GM18511 (cell line): ENCODE data around the gene LTBP1.
"Not testable (repeated sequence)": the region's sequence is repeated elsewhere in the genome, so short reads cannot be mapped to it uniquely, and the experiment has no call there.

ENCODE experiments used
- ATAC-seq: cut with Tn5 transposase; IDR thresholded peaks from one replicate; pipeline ENCODE4 v1.9.1; 2021; ENCODE audit warnings: mild to moderate bottlenecking, moderate library complexity; ENCODE audit not compliant: unreplicated experiment

The LTBP1 gene, protein sequence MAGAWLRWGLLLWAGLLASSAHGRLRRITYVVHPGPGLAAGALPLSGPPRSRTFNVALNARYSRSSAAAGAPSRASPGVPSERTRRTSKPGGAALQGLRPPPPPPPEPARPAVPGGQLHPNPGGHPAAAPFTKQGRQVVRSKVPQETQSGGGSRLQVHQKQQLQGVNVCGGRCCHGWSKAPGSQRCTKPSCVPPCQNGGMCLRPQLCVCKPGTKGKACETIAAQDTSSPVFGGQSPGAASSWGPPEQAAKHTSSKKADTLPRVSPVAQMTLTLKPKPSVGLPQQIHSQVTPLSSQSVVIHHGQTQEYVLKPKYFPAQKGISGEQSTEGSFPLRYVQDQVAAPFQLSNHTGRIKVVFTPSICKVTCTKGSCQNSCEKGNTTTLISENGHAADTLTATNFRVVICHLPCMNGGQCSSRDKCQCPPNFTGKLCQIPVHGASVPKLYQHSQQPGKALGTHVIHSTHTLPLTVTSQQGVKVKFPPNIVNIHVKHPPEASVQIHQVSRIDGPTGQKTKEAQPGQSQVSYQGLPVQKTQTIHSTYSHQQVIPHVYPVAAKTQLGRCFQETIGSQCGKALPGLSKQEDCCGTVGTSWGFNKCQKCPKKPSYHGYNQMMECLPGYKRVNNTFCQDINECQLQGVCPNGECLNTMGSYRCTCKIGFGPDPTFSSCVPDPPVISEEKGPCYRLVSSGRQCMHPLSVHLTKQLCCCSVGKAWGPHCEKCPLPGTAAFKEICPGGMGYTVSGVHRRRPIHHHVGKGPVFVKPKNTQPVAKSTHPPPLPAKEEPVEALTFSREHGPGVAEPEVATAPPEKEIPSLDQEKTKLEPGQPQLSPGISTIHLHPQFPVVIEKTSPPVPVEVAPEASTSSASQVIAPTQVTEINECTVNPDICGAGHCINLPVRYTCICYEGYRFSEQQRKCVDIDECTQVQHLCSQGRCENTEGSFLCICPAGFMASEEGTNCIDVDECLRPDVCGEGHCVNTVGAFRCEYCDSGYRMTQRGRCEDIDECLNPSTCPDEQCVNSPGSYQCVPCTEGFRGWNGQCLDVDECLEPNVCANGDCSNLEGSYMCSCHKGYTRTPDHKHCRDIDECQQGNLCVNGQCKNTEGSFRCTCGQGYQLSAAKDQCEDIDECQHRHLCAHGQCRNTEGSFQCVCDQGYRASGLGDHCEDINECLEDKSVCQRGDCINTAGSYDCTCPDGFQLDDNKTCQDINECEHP (N-terminal part only)

DNA sequence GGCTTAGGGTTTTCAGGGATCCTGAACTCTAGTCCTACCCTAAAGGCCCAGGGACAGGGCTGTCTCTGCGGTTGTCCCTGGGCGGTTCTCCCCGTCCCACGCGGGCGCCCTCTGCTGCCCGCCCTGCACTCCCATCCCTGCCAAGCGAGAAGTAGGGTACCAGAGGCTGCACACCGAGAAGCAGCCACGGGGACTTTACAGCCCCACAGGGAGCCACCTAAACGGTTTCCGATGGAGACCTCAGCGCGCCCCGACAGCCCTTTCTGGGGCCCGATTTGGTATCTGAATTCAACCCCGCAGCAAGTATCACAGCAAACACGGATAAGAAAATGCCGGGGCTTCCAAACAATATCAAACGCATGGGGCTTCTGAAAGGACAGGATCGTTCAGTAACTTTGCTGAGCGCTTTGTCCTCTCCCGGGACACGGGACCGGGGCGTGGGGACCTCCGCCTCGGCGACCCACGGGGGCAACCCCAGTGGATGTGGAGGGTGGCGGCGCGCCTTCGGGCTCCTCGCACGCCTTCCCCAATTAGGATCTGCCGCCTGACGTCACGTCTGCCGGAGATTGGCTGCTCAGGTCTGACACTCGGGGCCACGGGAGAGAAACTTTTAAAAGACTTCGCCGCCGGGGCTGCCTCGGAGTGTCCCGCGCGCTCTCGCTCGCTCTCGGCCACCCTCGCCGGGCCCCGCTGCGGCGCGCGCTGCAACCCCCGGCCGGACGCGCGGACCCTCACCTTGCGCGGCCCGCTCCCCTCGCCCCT is at the start of gene LTBP1:
LTBP1 (plus strand) TSS at position 640 of the 762 bp plus-strand sequence. CDS start 372 bp downstream, outside the sequence.
- ATAC-seq: peak; percentile 83

- ATAC-seq: no peak
Measured at GRCh38 chr2:32900246-32900973, 46.3 kb upstream of the LTBP1 start.

- no peak for ATAC-seq
Measured at GRCh38 chr2:32901313-32901712, 45.4 kb upstream of the LTBP1 start.

- no peak for ATAC-seq
Measured at GRCh38 chr2:32902174-32902573, 44.6 kb upstream of the LTBP1 start.

DNA sequence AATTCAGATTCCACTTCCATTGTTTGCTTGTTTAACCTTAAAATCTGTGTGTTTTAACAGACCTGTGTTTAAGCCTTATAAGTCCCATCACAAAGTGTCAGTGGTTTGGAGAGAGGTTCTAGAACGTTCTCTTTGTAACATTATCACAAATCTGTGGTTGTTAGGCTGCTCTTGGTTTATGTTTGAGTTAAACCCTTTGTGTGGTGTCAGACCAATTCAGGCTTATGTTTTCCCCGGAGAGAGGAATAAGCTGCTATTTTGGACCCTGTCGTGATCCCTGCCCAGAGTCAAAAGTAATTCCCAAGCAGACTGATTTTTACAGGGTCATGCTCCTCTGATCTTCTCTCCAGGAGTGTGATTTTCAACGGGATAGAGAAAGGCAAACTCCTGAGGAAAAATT is 43.8 kb upstream of the LTBP1 start:
- ATAC-seq: no peak

GRCh38 chr2:32904074-32904473 is 42.7 kb upstream of the LTBP1 start:
- no peak for ATAC-seq

GRCh38 chr2:32904751-32905150 is 42.0 kb upstream of the LTBP1 start:
- no peak for ATAC-seq

DNA sequence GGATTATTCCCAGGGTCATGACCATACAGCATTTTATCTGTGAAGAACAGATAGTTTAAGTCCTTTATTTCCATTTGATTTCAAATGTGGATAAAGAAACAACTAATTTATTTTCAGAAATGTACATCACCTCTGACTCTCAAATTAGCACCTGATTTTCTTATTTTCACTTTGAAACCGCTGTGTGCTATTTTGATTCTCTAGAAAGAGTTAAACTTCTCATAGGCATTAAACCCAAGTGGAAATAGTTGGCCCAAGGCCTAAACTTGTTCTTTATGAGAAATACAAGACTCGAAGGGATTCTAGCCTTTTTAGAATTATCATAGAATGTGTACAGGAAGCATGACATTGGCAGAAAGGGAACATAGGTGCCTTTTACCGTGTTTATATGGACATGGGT is 41.5 kb upstream of the LTBP1 start:
- ATAC-seq: no peak

DNA sequence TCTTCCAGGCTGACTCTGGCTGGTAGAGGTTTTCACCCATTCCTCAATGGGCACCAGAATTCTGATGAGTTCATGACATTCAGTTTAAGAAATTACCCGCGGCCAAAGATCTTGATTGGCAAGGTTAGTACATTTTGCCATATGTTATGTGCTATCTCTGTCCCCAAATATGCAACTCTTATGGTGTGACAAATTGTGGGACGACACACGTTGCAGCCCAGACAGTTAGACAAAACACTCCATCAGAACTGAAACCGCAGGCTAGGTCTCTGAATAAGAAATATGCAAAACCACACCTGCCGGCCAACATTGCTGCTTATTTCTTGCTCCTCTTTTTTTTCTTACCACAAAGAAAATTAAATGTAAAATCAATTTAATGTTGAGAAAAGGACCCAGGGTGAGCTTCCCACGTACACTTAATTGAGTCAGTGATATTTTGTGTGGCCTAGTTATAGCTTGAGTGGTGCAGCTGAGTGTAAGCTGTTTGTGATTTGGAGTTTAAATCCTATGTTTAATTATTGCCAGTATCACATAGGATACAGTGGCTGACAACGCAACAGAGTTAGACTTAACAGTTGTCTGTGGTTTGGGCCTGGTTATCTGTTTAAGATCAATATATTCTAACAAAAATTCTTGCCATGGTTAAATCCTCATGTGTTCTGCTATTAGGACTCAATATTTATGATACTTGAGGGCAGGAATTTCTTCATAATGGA is 35.7 kb upstream of the LTBP1 start:
- ATAC-seq: peak; percentile 95

GRCh38 chr2:32915694-32916093 is 31.1 kb upstream of the LTBP1 start:
- ATAC-seq: no peak

DNA sequence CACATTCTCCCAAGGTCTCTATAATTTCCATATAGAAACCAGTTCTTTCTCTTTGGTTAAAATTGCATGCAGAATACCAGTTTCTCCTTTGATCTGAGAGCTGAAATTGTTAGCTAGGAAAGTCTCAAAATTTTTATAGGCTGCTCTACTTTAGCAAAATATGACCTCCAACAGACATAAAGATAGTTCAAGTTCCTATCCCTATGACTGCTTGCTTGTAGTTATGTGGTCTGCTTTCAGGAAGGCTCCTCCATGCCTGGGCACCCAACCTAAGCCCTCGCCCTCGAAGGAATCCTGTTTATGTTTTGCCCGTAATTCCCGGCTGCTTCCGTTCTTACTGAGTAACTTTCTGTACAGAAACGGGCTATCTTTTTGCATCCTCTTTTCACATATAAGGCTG is 28.0 kb upstream of the LTBP1 start:
- ATAC-seq: no peak

DNA sequence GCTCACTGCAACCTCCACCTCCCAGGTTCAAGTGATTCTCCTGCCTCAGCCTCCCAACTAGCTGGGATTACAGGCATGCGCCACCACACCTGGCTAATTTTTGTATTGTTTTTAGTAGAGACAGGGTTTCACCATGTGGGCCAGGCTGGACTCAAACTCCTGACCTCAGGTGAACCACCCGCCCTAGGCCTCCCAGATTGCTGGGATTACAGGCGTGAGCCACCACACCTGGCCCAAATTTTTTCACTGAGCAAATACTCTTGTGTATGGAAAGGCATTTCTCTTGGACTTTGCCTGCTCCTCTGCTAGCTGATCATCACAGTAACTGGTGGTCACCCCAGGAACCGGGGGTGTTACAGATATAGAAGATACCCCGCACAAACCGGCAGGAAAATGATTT is 26.9 kb upstream of the LTBP1 start:
- ATAC-seq: not testable (repeated sequence)

GRCh38 chr2:32921486-32921885 is 25.3 kb upstream of the LTBP1 start:
- not testable (repeated sequence) for ATAC-seq

- ATAC-seq: no peak
Measured at GRCh38 chr2:32922501-32922900, 24.3 kb upstream of the LTBP1 start.

DNA sequence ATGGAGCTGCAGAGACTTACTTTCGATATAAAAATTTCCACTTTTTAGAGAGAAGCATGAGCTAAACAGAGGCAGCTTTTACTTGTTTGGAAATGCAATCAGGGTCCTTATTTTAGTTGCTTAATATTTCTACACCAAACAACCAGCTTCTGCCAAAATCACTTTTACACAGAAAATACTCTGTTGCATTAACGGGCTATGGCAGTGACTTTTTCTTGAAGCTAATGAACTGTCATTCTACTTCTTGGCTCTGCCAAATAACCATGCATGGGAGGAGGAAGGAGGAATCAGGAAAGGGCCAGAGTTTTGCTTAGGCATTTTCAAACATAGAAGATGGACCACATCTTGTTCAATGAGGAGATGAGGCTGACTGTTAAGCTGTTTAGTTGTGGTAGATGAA is 23.6 kb upstream of the LTBP1 start:
- ATAC-seq: no peak

GRCh38 chr2:32925283-32925815 is 21.4 kb upstream of the LTBP1 start:
- ATAC-seq: no peak

DNA sequence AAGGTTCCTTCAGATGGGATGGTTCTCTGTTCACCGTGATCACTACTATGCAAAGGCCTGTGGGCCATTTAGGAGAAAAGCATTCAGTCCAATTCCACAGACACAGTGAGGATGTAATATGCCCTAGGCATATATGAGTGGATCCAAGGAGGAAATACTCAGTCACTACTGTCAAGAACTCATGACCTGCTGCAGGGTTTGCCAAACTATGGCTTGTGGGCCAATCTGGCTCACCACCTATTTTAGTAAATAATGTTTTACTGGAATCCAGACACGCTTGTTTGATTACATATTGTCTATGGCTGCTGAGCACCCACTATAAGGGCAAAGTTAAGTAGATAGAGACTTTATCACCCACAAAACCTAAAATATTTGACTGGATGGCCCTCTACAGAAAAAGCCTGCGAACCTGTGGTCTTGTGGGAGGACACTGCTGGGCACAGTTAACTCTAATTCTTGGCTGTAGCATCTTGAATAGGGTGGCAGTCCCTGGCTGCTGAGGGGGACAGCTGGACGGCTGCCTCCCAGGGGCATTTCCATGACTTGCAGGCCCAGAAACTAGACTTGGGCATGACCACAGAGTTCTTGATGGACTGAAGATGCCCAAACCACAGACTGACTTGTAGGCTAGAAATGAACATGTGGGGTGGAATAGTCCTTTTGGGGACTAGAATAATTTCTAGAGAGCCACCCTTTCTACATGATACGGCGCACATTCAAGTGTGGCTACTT is 20.6 kb upstream of the LTBP1 start:
- ATAC-seq: no peak

DNA sequence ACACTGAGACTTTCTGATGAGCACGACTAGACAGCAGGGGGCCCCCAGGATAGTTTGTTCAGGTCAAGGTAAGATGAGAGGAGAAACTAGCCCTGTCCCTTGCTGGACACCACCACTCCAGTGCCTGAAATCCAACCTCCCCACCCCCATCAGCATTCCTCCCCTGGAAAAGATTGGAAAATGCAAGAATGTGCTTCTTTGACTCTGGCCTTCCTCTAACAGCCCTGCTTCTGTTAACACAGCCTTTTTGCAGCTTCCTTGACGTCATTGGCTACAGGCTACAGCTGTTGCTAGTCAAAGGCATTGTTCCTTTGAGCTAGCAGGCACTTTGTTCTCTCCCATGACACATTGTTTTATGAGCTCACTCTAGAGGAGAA is 20.1 kb upstream of the LTBP1 start:
- no peak for ATAC-seq
